HepG2 (cell line): ENCODE measurements around the gene CISH. TPM values are rescaled to one million over a fixed set of nuclear protein-coding genes. Genes with fewer than 3 reads are reported as not detected.

ENCODE experiments used
- BORCS8-MEF2B ChIP-seq: sonication (generic); formaldehyde crosslinking; IDR thresholded peaks from 2 replicates; pipeline ENCODE4 v1.8.0; 2022; ENCODE audit warnings: mild to moderate bottlenecking, missing genetic modification reagents
- CREM ChIP-seq, 2 experiments: sonication (generic) in 1 of 2; formaldehyde crosslinking in 1 of 2; IDR thresholded peaks; 2 replicates each; pipeline versions ENCODE4 v1.4.0 to v1.6.1; 2016 to 2020; ENCODE audit warnings: antibody characterized with exemption in 1 of 2, mild to moderate bottlenecking in 1 of 2, missing genetic modification reagents in 1 of 2
- GATAD2A ChIP-seq: IDR thresholded peaks from 2 replicates; pipeline ENCODE4 v1.6.1; 2016
- KDM5A ChIP-seq: fragments of 200-600 bp; sonication (generic); IDR thresholded peaks from 2 replicates; pipeline ENCODE4 v1.7.0; 2018; ENCODE audit warnings: antibody characterized with exemption, mild to moderate bottlenecking, low read length, borderline replicate concordance
- KDM5B ChIP-seq: sonication (generic); formaldehyde crosslinking; IDR thresholded peaks from 2 replicates; pipeline ENCODE4 v1.4.0; 2020; ENCODE audit warnings: missing genetic modification reagents, mild to moderate bottlenecking, borderline replicate concordance
- MAZ ChIP-seq, 2 experiments: sonication (generic) in 1 of 2; formaldehyde crosslinking in 1 of 2; IDR thresholded peaks; 2 replicates each; pipeline versions ENCODE4 v1.5.0 to v1.6.1; 2012 to 2020; ENCODE audit warnings: low read depth in 2 of 2, mild to moderate bottlenecking in 2 of 2, borderline replicate concordance in 1 of 2, improper control_type of control experiment in 1 of 2, low read length in 1 of 2, missing genetic modification reagents in 1 of 2, moderate library complexity in 1 of 2
- MED1 ChIP-seq: sonication (generic); formaldehyde crosslinking; IDR thresholded peaks from 2 replicates; pipeline ENCODE4 v1.4.0; 2020; ENCODE audit warnings: missing genetic modification reagents
- RBFOX2 ChIP-seq: fragments of 200-400 bp; formaldehyde crosslinking; IDR thresholded peaks from 2 replicates; pipeline ENCODE4 v1.6.1; 2017; ENCODE audit warnings: low read depth, mild to moderate bottlenecking, low read length
- SALL1 ChIP-seq: sonication (generic); formaldehyde crosslinking; IDR thresholded peaks from 2 replicates; pipeline ENCODE4 v1.8.0; 2022; ENCODE audit warnings: mild to moderate bottlenecking, missing genetic modification reagents
- SALL2 ChIP-seq: sonication (generic); formaldehyde crosslinking; IDR thresholded peaks from 2 replicates; pipeline ENCODE4 v1.8.1; 2023; ENCODE audit warnings: mild to moderate bottlenecking, missing genetic modification reagents, inconsistent platforms
- SRSF1 ChIP-seq: fragments of 200-400 bp; formaldehyde crosslinking; optimal IDR thresholded peaks from 2 replicates; pipeline ENCODE3; 2017; ENCODE audit warnings: mild to moderate bottlenecking, low read depth, low read length, moderate library complexity
- YEATS4 ChIP-seq: sonication (generic); formaldehyde crosslinking; IDR thresholded peaks from 2 replicates; pipeline ENCODE4 v1.4.0; 2020; ENCODE audit warnings: missing genetic modification reagents, borderline replicate concordance
- ZBTB42 ChIP-seq: sonication (generic); formaldehyde crosslinking; IDR thresholded peaks from 2 replicates; pipeline ENCODE4 v1.5.0; 2020; ENCODE audit warnings: mild to moderate bottlenecking, missing genetic modification reagents
- ZEB1 ChIP-seq: IDR thresholded peaks from 2 replicates; pipeline ENCODE4 v1.6.1; 2012; ENCODE audit warnings: mild to moderate bottlenecking, low read depth, inconsistent platforms; ENCODE audit not compliant: insufficient replicate concordance
- ZNF124 ChIP-seq: sonication (generic); formaldehyde crosslinking; IDR thresholded peaks from 2 replicates; pipeline ENCODE4 v1.4.0; 2020; ENCODE audit warnings: missing genetic modification reagents
- ZNF234 ChIP-seq: sonication (generic); formaldehyde crosslinking; conservative IDR thresholded peaks from 2 replicates; pipeline ENCODE4 v1.5.1; 2020; ENCODE audit warnings: mild to moderate bottlenecking, missing genetic modification reagents
- ZNF331 ChIP-seq: sonication (generic); formaldehyde crosslinking; IDR thresholded peaks from 2 replicates; pipeline ENCODE4 v1.4.0; 2020; ENCODE audit warnings: missing genetic modification reagents
- ZNF335 ChIP-seq: sonication (generic); formaldehyde crosslinking; IDR thresholded peaks from 2 replicates; pipeline ENCODE4 v1.4.0; 2020; ENCODE audit warnings: missing genetic modification reagents
- ZNF441 ChIP-seq: sonication (generic); formaldehyde crosslinking; IDR thresholded peaks from 2 replicates; pipeline ENCODE4 v1.7.0; 2021; ENCODE audit warnings: missing genetic modification reagents, borderline replicate concordance
- ZNF563 ChIP-seq: sonication (generic); formaldehyde crosslinking; IDR thresholded peaks from 2 replicates; pipeline ENCODE4 v1.8.0; 2022; ENCODE audit warnings: mild to moderate bottlenecking, moderate library complexity, missing genetic modification reagents
- ZNF619 ChIP-seq: sonication (generic); formaldehyde crosslinking; IDR thresholded peaks from 2 replicates; pipeline ENCODE4 v1.4.0; 2020; ENCODE audit warnings: mild to moderate bottlenecking, missing genetic modification reagents
- ZNF691 ChIP-seq: sonication (generic); formaldehyde crosslinking; IDR thresholded peaks from 2 replicates; pipeline ENCODE4 v1.4.0; 2020; ENCODE audit warnings: missing genetic modification reagents, low read depth, mild to moderate bottlenecking, borderline replicate concordance
- ZNF761 ChIP-seq: sonication (generic); formaldehyde crosslinking; conservative IDR thresholded peaks from 2 replicates; pipeline ENCODE4 v1.4.0; 2020; ENCODE audit warnings: mild to moderate bottlenecking, missing genetic modification reagents
- polyA plus RNA-seq, 8 experiments: library from polyadenylated mRNA; depleted of rRNA in 3 of 8; stranded (reverse) in 7 of 8; unstranded in 1 of 8; fragments of >200 nt; fragmentation: Illumina TruSeq in 4 of 8; extraction: Trizol in 4 of 8; gene quantifications; 2 replicates each; pipeline versions ENCODE4 v1.2.1 to v1.2.3, GENCODE V29; 2011 to 2016; ENCODE audit warnings: low read depth in 4 of 8, missing spikeins in 1 of 8, mixed read lengths in 1 of 8; ENCODE audit not compliant: insufficient read depth in 1 of 8
- total RNA-seq, 5 experiments: library from RNA; depleted of rRNA; stranded (reverse); fragments of >200 nt; fragmentation: Illumina TruSeq; extraction: Trizol; gene quantifications; 2 replicates each; pipeline ENCODE4 v1.2.3, GENCODE V29; 2016; ENCODE audit warnings: low read depth in 1 of 5
- TF ChIP-seq, protein P1 (sequence below): sonication (generic); formaldehyde crosslinking; IDR thresholded peaks from 2 replicates; pipeline ENCODE4 v1.4.0; 2020; ENCODE audit warnings: missing genetic modification reagents
- TF ChIP-seq, protein P2 (sequence below): sonication (generic); formaldehyde crosslinking; IDR thresholded peaks from 2 replicates; pipeline ENCODE4 v1.5.0; 2020; ENCODE audit warnings: missing genetic modification reagents

CISH gene
- total and polyA plus RNA-seq, 2 of the 13 experiments (the other 11 are each of a cell fraction or from before 2014, with no cell fraction given) = 0.91 to 1.5 TPM

DNA sequence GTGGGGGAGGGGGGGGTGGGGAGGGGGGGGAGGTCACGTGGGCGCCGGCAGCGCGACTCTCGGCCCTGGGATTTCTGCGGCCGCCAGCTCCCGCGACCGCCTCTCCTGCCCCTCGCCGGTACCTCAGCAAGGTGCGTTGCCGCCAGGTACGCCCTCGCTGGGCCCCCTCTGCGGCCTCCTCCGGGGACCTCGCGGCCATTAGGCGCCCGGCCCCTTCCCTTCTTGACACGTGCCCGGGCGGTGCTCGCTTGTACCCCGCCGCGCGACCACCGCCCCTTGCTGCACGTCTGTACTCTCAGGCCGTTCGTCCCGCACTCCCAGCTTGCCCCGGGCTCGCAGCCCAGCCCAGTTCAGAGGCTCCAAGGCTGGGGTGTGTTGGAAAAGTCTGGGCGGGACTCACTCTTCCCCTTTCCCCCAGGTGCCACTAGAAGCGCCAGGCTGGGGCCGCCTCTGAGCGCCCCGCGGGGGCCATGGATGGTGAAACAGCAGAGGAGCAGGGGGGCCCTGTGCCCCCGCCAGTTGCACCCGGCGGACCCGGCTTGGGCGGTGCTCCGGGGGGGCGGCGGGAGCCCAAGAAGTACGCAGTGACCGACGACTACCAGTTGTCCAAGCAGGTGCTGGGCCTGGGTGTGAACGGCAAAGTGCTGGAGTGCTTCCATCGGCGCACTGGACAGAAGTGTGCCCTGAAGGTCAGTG is 5.7 kb upstream of the CISH start, which contains the start of gene MAPKAPK3 (continued):
- TF ChIP-seq ZNF691 (CRISPR knock-in tag) (0 out of 2 replicates have a peak, but pooled peaks have one; percentile 38), ZEB1 (no peak), ZNF331 (CRISPR knock-in tag) (0 out of 2 replicates have a peak, but pooled peaks have one; percentile 25), ZNF761 (CRISPR knock-in tag) (peak; percentile 62; the same call in 1 of the 2 replicates), ZNF563 (CRISPR knock-in tag) (peak; percentile 71; the same call in 1 of the 2 replicates), ZNF619 (CRISPR knock-in tag) (peak; percentile 82; the same call in 1 of the 2 replicates), SALL1 (no peak), ZNF234 (CRISPR knock-in tag) (0 out of 2 replicates have a peak, but pooled peaks have one; percentile 28), CREM (IDR thresholded peaks at IDR 0.05) (no peak), CREM (CRISPR knock-in tag; IDR thresholded peaks at IDR 0.05) (no peak), ZNF124 (0 out of 2 replicates have a peak, but pooled peaks have one; percentile 10), ZNF335 (CRISPR knock-in tag) (peak; percentile 44; the same call in 1 of the 2 replicates), GATAD2A (CRISPR knock-in tag) (0 out of 2 replicates have a peak, but pooled peaks have one; percentile 22), SALL2 (CRISPR knock-in tag) (0 out of 2 replicates have a peak, but pooled peaks have one; percentile 31), MED1 (peak; percentile 19), BORCS8-MEF2B (CRISPR knock-in tag) (no peak), SRSF1 (peak; percentile 50), KDM5B (CRISPR knock-in tag) (peak; percentile 15; the same call in 1 of the 2 replicates), KDM5A (no peak; the same call in 1 of the 2 replicates), ZBTB42 (CRISPR knock-in tag) (peak; percentile 26; the same call in 1 of the 2 replicates), RBFOX2 (peak; percentile 72), MAZ (IDR thresholded peaks at IDR 0.05; ENCODE audit: borderline replicate concordance, low read depth, low read length) (no peak; the same call in 1 of the 2 replicates), MAZ (CRISPR knock-in tag; IDR thresholded peaks at IDR 0.05; ENCODE audit: low read depth) (peak; percentile 11; the same call in 1 of the 2 replicates), YEATS4 (peak; percentile 46; the same call in 1 of the 2 replicates), ZNF441 (CRISPR knock-in tag) (0 out of 2 replicates have a peak, but pooled peaks have one; percentile 38)
- TF ChIP-seq, protein P1, sequence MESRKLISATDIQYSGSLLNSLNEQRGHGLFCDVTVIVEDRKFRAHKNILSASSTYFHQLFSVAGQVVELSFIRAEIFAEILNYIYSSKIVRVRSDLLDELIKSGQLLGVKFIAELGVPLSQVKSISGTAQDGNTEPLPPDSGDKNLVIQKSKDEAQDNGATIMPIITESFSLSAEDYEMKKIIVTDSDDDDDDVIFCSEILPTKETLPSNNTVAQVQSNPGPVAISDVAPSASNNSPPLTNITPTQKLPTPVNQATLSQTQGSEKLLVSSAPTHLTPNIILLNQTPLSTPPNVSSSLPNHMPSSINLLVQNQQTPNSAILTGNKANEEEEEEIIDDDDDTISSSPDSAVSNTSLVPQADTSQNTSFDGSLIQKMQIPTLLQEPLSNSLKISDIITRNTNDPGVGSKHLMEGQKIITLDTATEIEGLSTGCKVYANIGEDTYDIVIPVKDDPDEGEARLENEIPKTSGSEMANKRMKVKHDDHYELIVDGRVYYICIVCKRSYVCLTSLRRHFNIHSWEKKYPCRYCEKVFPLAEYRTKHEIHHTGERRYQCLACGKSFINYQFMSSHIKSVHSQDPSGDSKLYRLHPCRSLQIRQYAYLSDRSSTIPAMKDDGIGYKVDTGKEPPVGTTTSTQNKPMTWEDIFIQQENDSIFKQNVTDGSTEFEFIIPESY (CRISPR knock-in tag) = no peak
- TF ChIP-seq, protein P2, sequence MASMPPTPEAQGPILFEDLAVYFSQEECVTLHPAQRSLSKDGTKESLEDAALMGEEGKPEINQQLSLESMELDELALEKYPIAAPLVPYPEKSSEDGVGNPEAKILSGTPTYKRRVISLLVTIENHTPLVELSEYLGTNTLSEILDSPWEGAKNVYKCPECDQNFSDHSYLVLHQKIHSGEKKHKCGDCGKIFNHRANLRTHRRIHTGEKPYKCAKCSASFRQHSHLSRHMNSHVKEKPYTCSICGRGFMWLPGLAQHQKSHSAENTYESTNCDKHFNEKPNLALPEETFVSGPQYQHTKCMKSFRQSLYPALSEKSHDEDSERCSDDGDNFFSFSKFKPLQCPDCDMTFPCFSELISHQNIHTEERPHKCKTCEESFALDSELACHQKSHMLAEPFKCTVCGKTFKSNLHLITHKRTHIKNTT (CRISPR knock-in tag) = no peak
